ENCODE results near the gene FAM170A.

FAM170A gene

GRCh38 chr5:119651486-119651885 is 22.1 kb downstream of the FAM170A start:
- H3K27me3 ChIP-seq (ENCODE audit: insufficient read depth, low read length), result no peaks in the 10 kb centered on the region; the same call in 1 of the 2 replicates
- no peaks in the 10 kb centered on the region for H3K79me2 ChIP-seq (ENCODE audit: insufficient read depth, low read length)
- no peak overlapping the region for H3K9ac ChIP-seq (ENCODE audit: low read length)
- no peak overlapping the region for H2AFZ ChIP-seq (ENCODE audit: low read length)
- TF ChIP-seq CTCF (IDR thresholded peaks at IDR 0.05; ENCODE audit: low read length), result no peak
- no peak for TF ChIP-seq EZH2 (IDR thresholded peaks at IDR 0.05; ENCODE audit: borderline replicate concordance, low read length)
- H3K9me3 ChIP-seq (ENCODE audit: low read length), result no peaks in the 10 kb centered on the region
- no peaks in the 10 kb centered on the region for H4K20me1 ChIP-seq (ENCODE audit: insufficient read depth, low read length)
- no peak overlapping the region for H3K4me3 ChIP-seq (ENCODE audit: low read depth, low read length, poor library complexity, severe bottlenecking)
- H3K9me2 ChIP-seq (ENCODE audit: low read depth, low read length), result no peaks in the 10 kb centered on the region
- H3K36me3 ChIP-seq (ENCODE audit: insufficient read depth, low read length), result no peaks in the 10 kb centered on the region
- no peaks in the 10 kb centered on the region for H3K4me1 ChIP-seq (ENCODE audit: insufficient read depth, low read length, severe bottlenecking)
- H3F3A ChIP-seq (ENCODE audit: insufficient read depth, low read length), result no peaks in the 10 kb centered on the region
- H3K4me2 ChIP-seq (ENCODE audit: low read length), result no peak overlapping the region
- no peak overlapping the region for H3K27ac ChIP-seq (ENCODE audit: low read depth, low read length, poor library complexity, severe bottlenecking)

GRCh38 chr5:119655061-119655460 is 25.7 kb downstream of the FAM170A start:
- H3F3A ChIP-seq (ENCODE audit: insufficient read depth, low read length), result no peaks in the 10 kb centered on the region
- no peaks in the 10 kb centered on the region for H3K4me1 ChIP-seq (ENCODE audit: insufficient read depth, low read length, severe bottlenecking)
- no peaks in the 10 kb centered on the region for H3K27me3 ChIP-seq (ENCODE audit: insufficient read depth, low read length)
- no peak overlapping the region for H3K9ac ChIP-seq (ENCODE audit: low read length)
- no peak overlapping the region for H3K4me2 ChIP-seq (ENCODE audit: low read length)
- no peak for TF ChIP-seq EZH2 (IDR thresholded peaks at IDR 0.05; ENCODE audit: borderline replicate concordance, low read length)
- H3K9me3 ChIP-seq (ENCODE audit: low read length), result no peaks in the 10 kb centered on the region
- no peaks in the 10 kb centered on the region for H3K9me2 ChIP-seq (ENCODE audit: low read depth, low read length)
- H3K27ac ChIP-seq (ENCODE audit: low read depth, low read length, poor library complexity, severe bottlenecking), result no peak overlapping the region
- H3K36me3 ChIP-seq (ENCODE audit: insufficient read depth, low read length), result no peaks in the 10 kb centered on the region
- no peak overlapping the region for H3K4me3 ChIP-seq (ENCODE audit: low read depth, low read length, poor library complexity, severe bottlenecking)
- no peaks in the 10 kb centered on the region for H3K79me2 ChIP-seq (ENCODE audit: insufficient read depth, low read length)
- no peak overlapping the region for H2AFZ ChIP-seq (ENCODE audit: low read length)
- H4K20me1 ChIP-seq (ENCODE audit: insufficient read depth, low read length), result no peaks in the 10 kb centered on the region

GRCh38 chr5:119656023-119656422 is 26.7 kb downstream of the FAM170A start:
- Histone ChIP-seq H3K4me2 (ENCODE audit: low read length) (no peak overlapping the region), H3K27me3 (ENCODE audit: insufficient read depth, low read length) (no peaks in the 10 kb centered on the region), H3K4me1 (ENCODE audit: insufficient read depth, low read length, severe bottlenecking) (no peaks in the 10 kb centered on the region), H4K20me1 (ENCODE audit: insufficient read depth, low read length) (no peaks in the 10 kb centered on the region), H3K27ac (ENCODE audit: low read depth, low read length, poor library complexity, severe bottlenecking) (no peak overlapping the region), H3K4me3 (ENCODE audit: low read depth, low read length, poor library complexity, severe bottlenecking) (no peak overlapping the region), H3K79me2 (ENCODE audit: insufficient read depth, low read length) (no peaks in the 10 kb centered on the region), H3K36me3 (ENCODE audit: insufficient read depth, low read length) (no peaks in the 10 kb centered on the region), H3K9me2 (ENCODE audit: low read depth, low read length) (no peaks in the 10 kb centered on the region), H3K9ac (ENCODE audit: low read length) (no peak overlapping the region), H3F3A (ENCODE audit: insufficient read depth, low read length) (no peaks in the 10 kb centered on the region), H3K9me3 (ENCODE audit: low read length) (no peaks in the 10 kb centered on the region), H2AFZ (ENCODE audit: low read length) (no peak overlapping the region)
- TF ChIP-seq CTCF (IDR thresholded peaks at IDR 0.05; ENCODE audit: low read length), result no peak
- no peak for TF ChIP-seq EZH2 (IDR thresholded peaks at IDR 0.05; ENCODE audit: borderline replicate concordance, low read length)

GRCh38 chr5:119666542-119666941 is 37.2 kb downstream of the FAM170A start:
- H3K9ac ChIP-seq (ENCODE audit: low read length), result no peak overlapping the region
- no peaks in the 10 kb centered on the region for H3K36me3 ChIP-seq (ENCODE audit: insufficient read depth, low read length)
- no peaks in the 10 kb centered on the region for H3K9me2 ChIP-seq (ENCODE audit: low read depth, low read length)
- no peaks in the 10 kb centered on the region for H3K79me2 ChIP-seq (ENCODE audit: insufficient read depth, low read length)
- no peak overlapping the region for H3K27ac ChIP-seq (ENCODE audit: low read depth, low read length, poor library complexity, severe bottlenecking)
- H3K4me3 ChIP-seq (ENCODE audit: low read depth, low read length, poor library complexity, severe bottlenecking), result no peak overlapping the region
- no peaks in the 10 kb centered on the region for H3K9me3 ChIP-seq (ENCODE audit: low read length)
- H3F3A ChIP-seq (ENCODE audit: insufficient read depth, low read length), result no peaks in the 10 kb centered on the region
- no peak overlapping the region for H2AFZ ChIP-seq (ENCODE audit: low read length)
- H3K27me3 ChIP-seq (ENCODE audit: insufficient read depth, low read length), result no peaks in the 10 kb centered on the region
- no peaks in the 10 kb centered on the region for H4K20me1 ChIP-seq (ENCODE audit: insufficient read depth, low read length)
- no peak overlapping the region for H3K4me2 ChIP-seq (ENCODE audit: low read length)
- H3K4me1 ChIP-seq (ENCODE audit: insufficient read depth, low read length, severe bottlenecking), result no peaks in the 10 kb centered on the region
- TF ChIP-seq EZH2 (IDR thresholded peaks at IDR 0.05; ENCODE audit: borderline replicate concordance, low read length) (no peak), CTCF (IDR thresholded peaks at IDR 0.05; ENCODE audit: low read length) (no peak)

Measured in OCI-LY1 (cell line).